HUES48 (cell line): Measurements from ENCODE around the gene ARL5A.

Experiments
- H3K27ac ChIP-seq: one replicate; pipeline ENCODE4 v1.7.0; 2013; ENCODE audit warnings: low read depth, low read length, inconsistent platforms
- H3K27me3 ChIP-seq: 2 replicates; pipeline ENCODE4 v1.6.1; 2013; ENCODE audit warnings: mild to moderate bottlenecking, low read length; ENCODE audit not compliant: control insufficient read depth, insufficient read depth
- H3K36me3 ChIP-seq: 2 replicates; pipeline ENCODE4 v1.6.1; 2013; ENCODE audit warnings: low read length; ENCODE audit not compliant: control insufficient read depth, insufficient read depth
- H3K4me1 ChIP-seq: 2 replicates; pipeline ENCODE4 v1.6.1; 2013; ENCODE audit warnings: mild to moderate bottlenecking, low read length; ENCODE audit not compliant: control insufficient read depth, insufficient read depth
- H3K4me3 ChIP-seq: 2 replicates; pipeline ENCODE4 v1.5.1; 2013; ENCODE audit warnings: mild to moderate bottlenecking, low read depth, low read length
- H3K9ac ChIP-seq: 2 replicates; pipeline ENCODE4 v1.6.1; 2013; ENCODE audit warnings: mild to moderate bottlenecking, low read depth, low read length, moderate library complexity
- H3K9me3 ChIP-seq: 2 replicates; pipeline ENCODE4 v1.6.1; 2013; ENCODE audit warnings: low read length; ENCODE audit not compliant: control insufficient read depth, insufficient read depth

ARL5A gene

DNA sequence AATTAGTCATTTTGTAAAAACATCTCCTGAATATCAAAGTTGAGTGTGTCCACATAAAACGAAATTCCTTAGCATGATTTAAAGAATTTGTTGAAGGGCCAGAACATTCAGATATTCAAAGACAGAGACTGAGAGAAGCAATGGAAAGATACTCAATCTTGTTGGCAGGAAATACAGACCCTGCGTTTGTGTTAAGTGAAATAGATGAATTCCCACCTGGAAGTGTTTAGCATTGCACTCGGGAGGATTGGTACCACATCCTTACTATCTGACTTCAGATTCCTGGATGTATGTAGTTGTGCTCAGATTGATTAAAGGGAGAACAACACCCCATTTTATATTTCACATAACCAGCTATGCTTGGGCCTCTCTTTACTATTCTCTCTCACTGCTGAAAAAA lies 9.7 kb upstream of the ARL5A start:
- no peaks in the 10 kb centered on the region for H3K4me1 ChIP-seq
- no peaks in the 10 kb centered on the region for H3K27me3 ChIP-seq
- no peaks in the 10 kb centered on the region for H3K36me3 ChIP-seq
- no peak overlapping the region for H3K27ac ChIP-seq
- H3K9ac ChIP-seq, result no peak overlapping the region
- H3K4me3 ChIP-seq, result no peak overlapping the region
- H3K9me3 ChIP-seq, result no peaks in the 10 kb centered on the region

DNA sequence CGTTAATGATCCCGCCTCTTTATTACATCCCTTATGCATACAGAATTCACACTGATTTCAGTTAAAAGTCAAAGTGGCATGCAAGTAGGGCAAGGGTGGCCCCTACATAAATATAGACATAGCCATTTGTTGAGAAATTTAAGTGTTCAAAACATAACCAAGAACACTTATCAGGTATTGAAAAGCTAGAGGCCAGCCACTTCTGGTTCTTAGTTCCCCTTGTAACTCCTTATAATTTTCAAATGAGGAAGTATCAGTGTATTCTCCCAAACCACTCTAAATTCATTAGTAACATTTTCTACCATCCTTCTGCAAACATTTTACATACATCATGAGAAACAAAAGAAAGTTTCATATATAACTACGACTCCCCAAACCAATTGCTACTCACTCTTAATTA lies 5.8 kb upstream of the ARL5A start:
- H3K36me3 ChIP-seq, result no peaks in the 10 kb centered on the region
- H3K9me3 ChIP-seq, result no peaks in the 10 kb centered on the region
- H3K4me3 ChIP-seq, result no peak overlapping the region
- no peak overlapping the region for H3K27ac ChIP-seq
- H3K9ac ChIP-seq, result no peak overlapping the region
- H3K27me3 ChIP-seq, result no peaks in the 10 kb centered on the region
- no peaks in the 10 kb centered on the region for H3K4me1 ChIP-seq

DNA sequence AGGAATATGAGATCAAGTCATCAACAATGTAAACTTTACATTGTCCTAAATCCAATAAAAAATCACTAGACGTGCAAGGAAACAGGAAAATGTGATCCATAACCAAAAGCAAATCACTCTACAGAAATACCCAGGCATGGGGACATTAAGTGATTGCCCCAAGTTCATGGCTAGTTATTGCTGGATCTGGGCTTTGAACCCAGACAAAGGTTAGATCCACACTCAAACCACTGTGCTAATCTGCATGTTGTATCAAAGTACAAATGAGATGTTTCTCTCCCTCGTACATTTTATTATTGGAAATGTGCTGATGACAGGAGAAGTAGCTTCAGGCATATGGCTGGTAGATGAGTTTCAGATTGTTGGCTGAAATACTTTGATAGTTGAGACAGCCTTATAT lies 2.7 kb upstream of the ARL5A start:
- no peaks in the 10 kb centered on the region for H3K36me3 ChIP-seq
- no peak overlapping the region for H3K27ac ChIP-seq
- no peak overlapping the region for H3K9ac ChIP-seq
- H3K27me3 ChIP-seq, result no peaks in the 10 kb centered on the region
- H3K4me1 ChIP-seq, result peaks cover 17% of the 10 kb centered on the region
- H3K9me3 ChIP-seq, result no peaks in the 10 kb centered on the region
- no peak overlapping the region for H3K4me3 ChIP-seq

DNA sequence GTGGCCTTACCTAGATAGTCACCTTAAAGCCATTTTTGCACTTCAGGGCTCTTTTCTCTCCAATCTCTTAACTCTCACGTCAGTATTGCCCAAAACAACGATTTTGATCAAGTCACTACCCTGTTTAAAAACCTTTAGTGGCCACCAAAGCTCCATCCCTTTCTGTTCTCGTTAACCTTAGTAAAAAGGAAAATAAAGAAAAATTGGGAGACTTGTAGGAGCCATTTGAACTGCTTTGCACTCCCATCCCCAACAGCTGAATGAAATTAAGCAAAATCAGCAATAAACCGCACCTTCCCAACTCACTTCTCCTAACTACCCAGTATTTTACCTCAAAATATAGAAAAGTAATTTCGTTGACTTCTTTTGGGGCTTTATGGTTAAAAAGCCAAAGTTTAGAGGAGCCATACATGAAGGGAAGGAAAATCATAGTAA lies 686 bp upstream of the ARL5A start:
- Histone ChIP-seq H3K27ac (peak overlapping the region; percentile 27), H3K36me3 (peaks cover 3% of the 10 kb centered on the region; the same call in 1 of the 2 replicates), H3K4me1 (peaks cover 35% of the 10 kb centered on the region), H3K4me3 (peak overlapping the region; percentile 100), H3K9ac (peak overlapping the region; percentile 70), H3K27me3 (no peaks in the 10 kb centered on the region), H3K9me3 (no peaks in the 10 kb centered on the region)

DNA sequence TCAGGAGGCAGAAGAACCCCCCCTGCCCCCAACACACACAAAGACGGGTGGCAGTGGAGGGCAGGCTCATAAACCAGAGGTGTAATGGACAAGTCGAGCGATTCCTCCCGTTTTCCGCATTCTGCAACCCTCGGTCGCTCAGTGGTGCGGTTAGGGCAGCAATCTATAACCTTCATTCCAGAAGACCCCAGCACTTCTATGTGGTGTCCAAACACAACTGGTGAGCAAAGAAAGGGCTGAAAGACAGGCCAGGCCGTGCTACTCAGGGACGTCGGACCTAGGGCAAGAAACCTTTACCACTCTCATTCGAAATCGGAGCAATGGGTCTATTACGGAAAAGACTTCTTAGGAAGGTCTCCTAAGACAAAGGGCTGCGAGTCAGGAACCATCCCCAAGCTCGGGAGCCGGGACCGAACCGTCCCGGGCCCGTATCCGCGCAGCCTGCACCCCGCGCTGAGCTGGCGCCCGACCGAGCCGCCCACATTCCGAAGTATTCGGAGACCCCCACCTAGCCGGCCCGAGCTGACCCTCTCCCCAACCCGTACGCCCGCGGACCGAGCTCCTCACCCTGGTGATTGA lies 568 bp downstream of the ARL5A start:
- Histone ChIP-seq H3K4me1 (peaks cover 48% of the 10 kb centered on the region), H3K36me3 (peaks cover 3% of the 10 kb centered on the region; the same call in 1 of the 2 replicates), H3K9ac (peak overlapping the region; percentile 93), H3K27me3 (no peaks in the 10 kb centered on the region), H3K27ac (peak overlapping the region; percentile 88), H3K4me3 (peak overlapping the region; percentile 100), H3K9me3 (no peaks in the 10 kb centered on the region)

DNA sequence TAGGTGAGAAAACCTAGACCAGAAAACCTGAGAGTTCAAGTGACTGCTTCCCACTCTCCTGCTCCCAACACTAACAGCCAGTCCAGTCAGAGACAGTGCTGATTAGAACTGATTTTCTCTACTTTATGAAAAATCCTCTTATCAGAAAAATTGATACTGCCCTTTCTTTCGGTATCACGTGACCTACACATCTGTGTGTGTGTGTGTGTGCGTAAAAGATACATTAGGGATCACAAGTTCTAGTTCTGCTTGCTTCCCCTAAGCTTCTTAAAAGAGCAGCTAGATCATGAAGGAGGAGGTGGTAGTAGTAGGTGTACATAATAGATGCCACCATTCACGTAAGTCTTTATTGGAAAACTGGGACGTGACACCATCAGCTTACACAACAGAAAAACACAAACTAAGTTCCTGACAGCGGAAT lies 1.5 kb downstream of the ARL5A start:
- peak overlapping the region; percentile 100 for H3K4me3 ChIP-seq
- H3K9me3 ChIP-seq, result no peaks in the 10 kb centered on the region
- no peak overlapping the region for H3K27ac ChIP-seq
- peaks cover 52% of the 10 kb centered on the region for H3K4me1 ChIP-seq
- no peaks in the 10 kb centered on the region for H3K27me3 ChIP-seq
- H3K36me3 ChIP-seq, result peaks cover 3% of the 10 kb centered on the region; the same call in 1 of the 2 replicates
- H3K9ac ChIP-seq, result no peak overlapping the region; the same call in 1 of the 2 replicates

DNA sequence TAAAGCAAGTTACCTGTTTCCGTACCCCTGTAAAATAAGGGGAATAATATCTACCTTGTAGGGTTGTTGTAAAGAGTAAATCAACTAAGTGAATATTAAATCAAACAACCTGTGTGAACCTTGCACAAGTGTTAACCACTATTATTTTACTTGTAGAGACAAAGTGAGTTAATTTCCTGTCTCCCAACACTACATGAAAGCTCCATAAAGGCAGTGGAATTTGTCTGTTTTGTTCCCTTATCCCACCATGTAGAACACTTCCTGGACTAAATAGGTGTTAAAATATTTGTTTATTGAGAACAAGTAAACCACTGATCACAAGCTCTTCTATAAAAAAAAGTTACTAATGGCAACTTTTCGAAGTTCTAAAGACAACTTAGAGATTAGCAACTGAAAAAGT lies 3.3 kb downstream of the ARL5A start:
- peak overlapping the region; percentile 30; the same call in 1 of the 2 replicates for H3K4me3 ChIP-seq
- no peaks in the 10 kb centered on the region for H3K9me3 ChIP-seq
- H3K27ac ChIP-seq, result peak overlapping the region; percentile 42
- H3K27me3 ChIP-seq, result no peaks in the 10 kb centered on the region
- H3K36me3 ChIP-seq, result peaks cover 3% of the 10 kb centered on the region; the same call in 1 of the 2 replicates
- peaks cover 52% of the 10 kb centered on the region for H3K4me1 ChIP-seq
- no peak overlapping the region for H3K9ac ChIP-seq

DNA sequence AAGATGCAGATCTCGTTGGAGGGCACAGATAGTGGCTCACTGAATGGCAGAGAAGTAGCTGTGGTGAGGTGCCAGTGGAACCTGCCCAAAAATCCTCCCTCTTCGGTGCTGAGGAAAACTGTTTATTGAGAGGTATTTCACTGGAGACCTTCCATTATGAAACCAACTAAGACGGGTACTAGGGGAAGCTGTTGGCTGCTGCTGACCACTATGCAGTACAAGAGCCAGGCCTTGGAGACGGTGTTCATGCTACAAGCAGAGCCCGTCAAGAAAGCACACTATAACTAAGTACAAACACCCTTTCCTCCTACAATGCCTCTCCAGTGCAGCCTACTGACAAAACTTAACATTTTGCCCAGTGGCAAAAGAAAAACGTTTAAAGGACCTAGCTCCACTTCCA lies 4.6 kb downstream of the ARL5A start:
- no peaks in the 10 kb centered on the region for H3K27me3 ChIP-seq
- peaks cover 3% of the 10 kb centered on the region; the same call in 1 of the 2 replicates for H3K36me3 ChIP-seq
- peak overlapping the region; percentile 53 for H3K27ac ChIP-seq
- peaks cover 49% of the 10 kb centered on the region for H3K4me1 ChIP-seq
- no peak overlapping the region for H3K4me3 ChIP-seq
- no peaks in the 10 kb centered on the region for H3K9me3 ChIP-seq
- no peak overlapping the region for H3K9ac ChIP-seq

DNA sequence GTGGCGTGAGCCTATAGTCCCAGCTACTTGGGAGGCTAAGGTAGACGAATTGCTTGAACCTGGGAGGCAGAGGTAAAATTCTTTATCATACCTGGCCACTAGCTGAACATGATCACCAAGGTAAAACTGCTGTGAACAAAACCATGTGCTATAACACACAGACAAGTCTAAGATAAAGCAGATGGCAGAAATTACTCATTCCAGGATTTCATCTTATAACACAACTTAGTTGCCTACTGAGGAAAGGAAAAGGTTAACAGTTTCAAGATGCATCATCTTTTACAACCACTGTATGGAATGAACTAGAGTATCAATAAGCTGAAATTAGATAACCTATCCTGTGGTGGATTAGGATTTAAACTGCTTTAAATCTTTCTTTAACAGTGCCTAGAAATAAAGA lies 8.3 kb downstream of the ARL5A start:
- no peak overlapping the region for H3K4me3 ChIP-seq
- H3K36me3 ChIP-seq, result peaks cover 14% of the 10 kb centered on the region
- no peaks in the 10 kb centered on the region for H3K9me3 ChIP-seq
- no peak overlapping the region for H3K9ac ChIP-seq
- H3K27me3 ChIP-seq, result no peaks in the 10 kb centered on the region
- no peak overlapping the region for H3K27ac ChIP-seq
- H3K4me1 ChIP-seq, result peaks cover 27% of the 10 kb centered on the region

DNA sequence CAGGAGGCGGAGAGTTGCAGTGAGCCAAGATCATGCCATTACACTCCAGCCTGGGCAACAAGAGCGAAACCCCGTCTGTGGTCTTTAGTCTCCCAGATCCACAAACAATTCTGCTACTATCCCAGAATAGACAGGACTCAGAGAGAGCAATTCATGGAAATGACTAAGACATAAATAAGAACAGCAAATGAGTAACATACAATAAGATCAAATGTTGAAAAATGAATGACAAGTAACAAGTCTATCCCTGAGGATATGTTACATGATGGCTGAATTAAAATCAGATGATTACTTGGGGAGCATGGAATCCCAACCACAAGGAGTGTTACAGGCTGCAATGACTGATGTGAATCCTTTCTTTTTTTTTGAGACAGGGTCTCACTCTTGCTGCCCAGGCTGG lies 10.3 kb downstream of the ARL5A start:
- Histone ChIP-seq H3K27ac (no peak overlapping the region), H3K9ac (no peak overlapping the region), H3K9me3 (no peaks in the 10 kb centered on the region), H3K4me1 (peaks cover 7% of the 10 kb centered on the region; the same call in 1 of the 2 replicates), H3K36me3 (peaks cover 31% of the 10 kb centered on the region), H3K4me3 (no peak overlapping the region), H3K27me3 (no peaks in the 10 kb centered on the region)

DNA sequence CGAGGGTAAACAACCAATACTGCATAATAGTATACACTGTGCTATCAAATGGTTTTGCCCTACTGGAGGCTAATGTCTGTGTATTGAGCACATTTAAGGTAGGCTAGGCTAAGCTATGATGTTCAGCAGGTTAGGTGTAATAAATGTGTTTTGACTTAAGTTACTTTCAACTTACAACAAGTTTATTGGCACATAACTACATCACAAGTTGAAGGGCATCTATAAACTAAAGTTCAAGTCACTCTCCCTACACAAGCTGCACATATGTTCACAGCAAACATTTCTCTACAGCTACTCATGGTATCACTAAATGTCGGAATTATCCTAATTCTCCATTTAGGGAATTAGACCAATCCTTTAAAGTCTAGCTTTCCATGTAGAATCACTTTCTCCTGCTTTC lies 11.4 kb downstream of the ARL5A start:
- H3K4me1 ChIP-seq, result no peaks in the 10 kb centered on the region
- H3K27me3 ChIP-seq, result no peaks in the 10 kb centered on the region
- no peaks in the 10 kb centered on the region for H3K9me3 ChIP-seq
- H3K4me3 ChIP-seq, result no peak overlapping the region
- H3K9ac ChIP-seq, result no peak overlapping the region
- H3K36me3 ChIP-seq, result peaks cover 42% of the 10 kb centered on the region
- no peak overlapping the region for H3K27ac ChIP-seq
